ENCODE measurements around the gene ELMOD3.

DNA sequence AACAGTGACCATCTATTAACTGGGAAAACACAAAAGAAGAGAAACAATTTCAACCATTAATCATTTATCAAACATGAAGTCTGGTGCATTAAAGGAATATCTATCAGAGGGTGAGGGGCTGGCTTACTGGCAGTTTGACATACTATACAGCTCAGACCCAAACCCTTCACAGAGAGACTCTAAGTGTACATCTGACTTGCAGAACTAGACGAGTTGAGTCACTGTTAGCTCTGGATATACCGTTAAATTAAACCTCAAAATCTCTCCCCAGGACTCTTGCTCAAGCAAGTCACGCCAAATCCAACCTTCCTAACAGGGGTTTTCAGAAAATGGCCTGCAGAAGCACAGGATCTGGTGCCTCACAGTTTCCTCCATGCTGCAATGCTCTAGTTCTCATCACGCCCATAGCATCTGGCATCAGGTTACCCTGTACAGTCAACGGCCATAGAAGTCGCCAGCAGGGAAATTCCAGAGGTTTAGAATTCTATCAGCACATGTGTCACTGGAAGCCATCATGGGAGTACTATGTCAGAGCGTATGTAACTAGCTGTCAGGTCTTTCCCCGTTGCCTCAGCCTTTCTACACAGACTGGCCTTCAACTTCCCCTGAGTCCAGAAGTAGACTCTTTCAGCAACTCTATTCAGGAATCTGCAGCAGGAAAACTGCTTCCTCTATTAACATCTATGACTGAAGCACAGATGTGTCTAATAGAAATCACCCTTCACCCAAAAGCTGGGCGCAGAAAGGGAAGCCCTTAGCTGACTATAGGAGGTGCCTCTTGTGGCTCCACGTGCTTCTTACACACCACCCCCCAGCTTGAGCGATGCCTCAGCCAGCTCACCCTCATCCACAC is 36.1 kb upstream of the ELMOD3 start:
- TF ChIP-seq, protein P1, sequence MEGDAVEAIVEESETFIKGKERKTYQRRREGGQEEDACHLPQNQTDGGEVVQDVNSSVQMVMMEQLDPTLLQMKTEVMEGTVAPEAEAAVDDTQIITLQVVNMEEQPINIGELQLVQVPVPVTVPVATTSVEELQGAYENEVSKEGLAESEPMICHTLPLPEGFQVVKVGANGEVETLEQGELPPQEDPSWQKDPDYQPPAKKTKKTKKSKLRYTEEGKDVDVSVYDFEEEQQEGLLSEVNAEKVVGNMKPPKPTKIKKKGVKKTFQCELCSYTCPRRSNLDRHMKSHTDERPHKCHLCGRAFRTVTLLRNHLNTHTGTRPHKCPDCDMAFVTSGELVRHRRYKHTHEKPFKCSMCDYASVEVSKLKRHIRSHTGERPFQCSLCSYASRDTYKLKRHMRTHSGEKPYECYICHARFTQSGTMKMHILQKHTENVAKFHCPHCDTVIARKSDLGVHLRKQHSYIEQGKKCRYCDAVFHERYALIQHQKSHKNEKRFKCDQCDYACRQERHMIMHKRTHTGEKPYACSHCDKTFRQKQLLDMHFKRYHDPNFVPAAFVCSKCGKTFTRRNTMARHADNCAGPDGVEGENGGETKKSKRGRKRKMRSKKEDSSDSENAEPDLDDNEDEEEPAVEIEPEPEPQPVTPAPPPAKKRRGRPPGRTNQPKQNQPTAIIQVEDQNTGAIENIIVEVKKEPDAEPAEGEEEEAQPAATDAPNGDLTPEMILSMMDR (conservative IDR thresholded peaks at IDR 0.05), result no peak
- no peak for TF ChIP-seq ZFX (IDR thresholded peaks at IDR 0.05)
